Transverse colon (tissue), 4 donors: ENCODE results near the gene PCDHA12. TPM values are rescaled to one million over a fixed set of nuclear protein-coding genes. Genes with fewer than 3 reads are reported as not detected.
"Not testable (repeated sequence)": the region's sequence is repeated elsewhere in the genome, so short reads cannot be mapped to it uniquely, and the experiment has no call there.

Experiments
- DNase-seq: peaks from one replicate; pipeline ENCODE4 v3.0.0-alpha.2; 2019
- H3K27ac ChIP-seq, 4 donors: fragments of 200-600 bp; sonication (generic); 2 replicates each; pipeline ENCODE4 v1.5.1; 2016 to 2018; ENCODE audit warnings: inconsistent platforms in 4 of 4
- H3K27me3 ChIP-seq: fragments of 200-600 bp; sonication (generic); 2 replicates; pipeline ENCODE4 v1.5.1; 2017; ENCODE audit warnings: inconsistent platforms
- H3K36me3 ChIP-seq, 4 donors: fragments of 200-600 bp; sonication (generic); 2 replicates each; pipeline ENCODE4 v1.5.1; 2017 to 2019; ENCODE audit warnings: inconsistent platforms in 4 of 4
- H3K4me1 ChIP-seq, 4 donors: fragments of 200-600 bp; sonication (generic); 2 replicates each; pipeline ENCODE4 v1.5.1; 2017 to 2020; ENCODE audit warnings: inconsistent platforms in 4 of 4
- H3K4me3 ChIP-seq, 4 donors: fragments of 200-600 bp; sonication (generic); 1 replicate in 1 of 4; 2 replicates in 3 of 4; pipeline versions ENCODE4 v1.5.1 to v1.6.1; 2017 to 2019; ENCODE audit warnings: inconsistent platforms in 4 of 4
- H3K9me3 ChIP-seq, 2 donors: fragments of 200-600 bp; sonication (generic); 2 replicates each; pipeline ENCODE4 v1.5.1; 2017 to 2019; ENCODE audit warnings: inconsistent platforms in 2 of 2
- EP300 ChIP-seq: sonication (generic); formaldehyde crosslinking; IDR thresholded peaks from one replicate; pipeline ENCODE4 v1.6.1; 2017; ENCODE audit warnings: antibody characterized with exemption, low read depth
- POLR2A ChIP-seq: fragments of 450-650 bp; IDR thresholded peaks from one replicate; pipeline ENCODE4 v1.6.1; 2016; ENCODE audit warnings: antibody characterized with exemption, mild to moderate bottlenecking, moderate library complexity
- POLR2AphosphoS5 ChIP-seq, 3 donors: sonication (generic); formaldehyde crosslinking; IDR thresholded peaks; one replicate each; pipeline ENCODE4 v1.6.1; 2016; ENCODE audit warnings: antibody characterized with exemption in 3 of 3
- WGBS, 2 donors: methylation state at CpG; one replicate each; pipeline ENCODE4 v1.1.5; 2018; ENCODE audit warnings: low coverage in 1 of 2; 5-methylcytosine and 5-hydroxymethylcytosine counted together
- in situ Hi-C, 4 donors: fragments of 200-750 bp; cut with MboI; loops; one replicate each; pipeline versions ENCODE4 v1.15.0 to v1.15.1; 2017; ENCODE audit warnings: low sequenced_read_pairs in 3 of 4, low pct_ligation_motif_present in 1 of 4, low pct_unique_long_range_greater_than_20kb in 1 of 4
- intact Hi-C: fragments of 100-400 bp; cut with DNase I; formaldehyde crosslinking; loops from one replicate; pipeline ENCODE4 v1.15.1; 2023; ENCODE audit warnings: low total_unique reads
- total RNA-seq, 4 donors: library from RNA; depleted of rRNA; stranded (reverse); fragments of >200 nt; gene quantifications; one replicate each; pipeline ENCODE4 v1.1.0, GENCODE V29; 2016
- TF ChIP-seq, protein P1 (sequence below), 5 experiments: fragments of 200-600 bp in 3 of 5; fragments of 450-650 bp in 2 of 5; sonication (generic) in 3 of 5; IDR thresholded peaks; 1 replicate in 2 of 5; 2 replicates in 3 of 5; pipeline ENCODE4 v1.5.1; 2016 to 2017; ENCODE audit warnings: antibody characterized with exemption in 5 of 5, inconsistent platforms in 3 of 5, mild to moderate bottlenecking in 2 of 5, moderate library complexity in 1 of 5

PCDHA12 gene, protein sequence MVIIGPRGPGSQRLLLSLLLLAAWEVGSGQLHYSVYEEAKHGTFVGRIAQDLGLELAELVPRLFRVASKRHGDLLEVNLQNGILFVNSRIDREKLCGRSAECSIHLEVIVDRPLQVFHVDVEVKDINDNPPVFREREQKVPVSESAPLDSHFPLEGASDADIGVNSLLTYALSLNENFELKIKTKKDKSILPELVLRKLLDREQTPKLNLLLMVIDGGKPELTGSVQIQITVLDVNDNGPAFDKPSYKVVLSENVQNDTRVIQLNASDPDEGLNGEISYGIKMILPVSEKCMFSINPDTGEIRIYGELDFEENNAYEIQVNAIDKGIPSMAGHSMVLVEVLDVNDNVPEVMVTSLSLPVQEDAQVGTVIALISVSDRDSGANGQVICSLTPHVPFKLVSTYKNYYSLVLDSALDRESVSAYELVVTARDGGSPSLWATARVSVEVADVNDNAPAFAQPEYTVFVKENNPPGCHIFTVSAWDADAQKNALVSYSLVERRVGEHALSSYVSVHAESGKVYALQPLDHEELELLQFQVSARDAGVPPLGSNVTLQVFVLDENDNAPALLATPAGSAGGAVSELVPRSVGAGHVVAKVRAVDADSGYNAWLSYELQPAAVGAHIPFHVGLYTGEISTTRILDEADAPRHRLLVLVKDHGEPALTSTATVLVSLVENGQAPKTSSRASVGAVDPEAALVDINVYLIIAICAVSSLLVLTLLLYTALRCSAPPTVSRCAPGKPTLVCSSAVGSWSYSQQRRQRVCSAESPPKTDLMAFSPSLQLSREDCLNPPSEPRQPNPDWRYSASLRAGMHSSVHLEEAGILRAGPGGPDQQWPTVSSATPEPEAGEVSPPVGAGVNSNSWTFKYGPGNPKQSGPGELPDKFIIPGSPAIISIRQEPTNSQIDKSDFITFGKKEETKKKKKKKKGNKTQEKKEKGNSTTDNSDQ
- under 1 TPM in 3 of 4 donors, not detected in 1; 0.55 to 0.80 (median 0.64) TPM for total RNA-seq

GRCh38 chr5:140875085-140876065 is at the start of gene PCDHA12:
Gene PCDHA12 (plus strand): TSS chr5:140875308. CDS start chr5:140875473, 165 bp downstream.
- Histone ChIP-seq H3K9me3 (peaks cover 0 to 45% of the 10 kb centered on the region in 2 donors), H3K27me3 (peaks cover 11% of the 10 kb centered on the region), H3K4me1 (no peaks in the 10 kb centered on the region), H3K27ac (no peak within 1 kb of the TSS), H3K36me3 (no peaks in the 10 kb centered on the region), H3K4me3 (no peak within 1 kb of the TSS)
- intact Hi-C loops: no loop called here
- in situ Hi-C loops: no loop called here
- WGBS, 2 donors: 40 to 53% methylated on average over 19 to 47 of the region's 47 CpGs
- TF ChIP-seq POLR2A: no peak
- TF ChIP-seq POLR2AphosphoS5 (IDR thresholded peaks at IDR 0.05): no peak
- TF ChIP-seq, protein P1, sequence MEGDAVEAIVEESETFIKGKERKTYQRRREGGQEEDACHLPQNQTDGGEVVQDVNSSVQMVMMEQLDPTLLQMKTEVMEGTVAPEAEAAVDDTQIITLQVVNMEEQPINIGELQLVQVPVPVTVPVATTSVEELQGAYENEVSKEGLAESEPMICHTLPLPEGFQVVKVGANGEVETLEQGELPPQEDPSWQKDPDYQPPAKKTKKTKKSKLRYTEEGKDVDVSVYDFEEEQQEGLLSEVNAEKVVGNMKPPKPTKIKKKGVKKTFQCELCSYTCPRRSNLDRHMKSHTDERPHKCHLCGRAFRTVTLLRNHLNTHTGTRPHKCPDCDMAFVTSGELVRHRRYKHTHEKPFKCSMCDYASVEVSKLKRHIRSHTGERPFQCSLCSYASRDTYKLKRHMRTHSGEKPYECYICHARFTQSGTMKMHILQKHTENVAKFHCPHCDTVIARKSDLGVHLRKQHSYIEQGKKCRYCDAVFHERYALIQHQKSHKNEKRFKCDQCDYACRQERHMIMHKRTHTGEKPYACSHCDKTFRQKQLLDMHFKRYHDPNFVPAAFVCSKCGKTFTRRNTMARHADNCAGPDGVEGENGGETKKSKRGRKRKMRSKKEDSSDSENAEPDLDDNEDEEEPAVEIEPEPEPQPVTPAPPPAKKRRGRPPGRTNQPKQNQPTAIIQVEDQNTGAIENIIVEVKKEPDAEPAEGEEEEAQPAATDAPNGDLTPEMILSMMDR (IDR thresholded peaks at IDR 0.05): no peak
- TF ChIP-seq EP300: no peak
- DNase-seq: no peak

GRCh38 chr5:140827704-140828361 is 47.3 kb upstream of the PCDHA12 start, which contains the start of gene PCDHA6:
Gene PCDHA6 (plus strand): TSS chr5:140827960. CDS start chr5:140828092, 132 bp downstream.
- in situ Hi-C loops (no loop called here), intact Hi-C loops (no loop called here)
- TF ChIP-seq EP300 (no peak), POLR2A (no peak), POLR2AphosphoS5 (IDR thresholded peaks at IDR 0.05) (no peak)
- TF ChIP-seq, protein P1 (IDR thresholded peaks at IDR 0.05): no peak
- WGBS, 2 donors: 48 to 57% methylated on average over 9 to 27 of the region's 27 CpGs
- Histone ChIP-seq H3K36me3 (no peaks in the 10 kb centered on the region), H3K4me1 (no peaks in the 10 kb centered on the region), H3K27me3 (peaks cover 31% of the 10 kb centered on the region), H3K27ac (no peak within 1 kb of the TSS), H3K4me3 (no peak within 1 kb of the TSS), H3K9me3 (peaks cover 9 to 36% of the 10 kb centered on the region in 2 donors)
- DNase-seq: no peak

GRCh38 chr5:140828362-140828737 is 46.8 kb upstream of the PCDHA12 start:
- H3K27me3 ChIP-seq: peaks cover 31% of the 10 kb centered on the region
- TF ChIP-seq POLR2AphosphoS5 (IDR thresholded peaks at IDR 0.05) (no peak), POLR2A (no peak), EP300 (no peak)
- TF ChIP-seq, protein P1 (IDR thresholded peaks at IDR 0.05): no peak
- H3K4me3 ChIP-seq: no peak overlapping the region
- H3K27ac ChIP-seq: no peak overlapping the region
- intact Hi-C loops (no loop called here), in situ Hi-C loops (no loop called here)
- WGBS, 2 donors: 58 to 66% methylated on average over 4 to 18 of the region's 18 CpGs
- no peaks in the 10 kb centered on the region for H3K36me3 ChIP-seq
- H3K9me3 ChIP-seq: peaks cover 9 to 38% of the 10 kb centered on the region in 2 donors
- DNase-seq: no peak
- no peaks in the 10 kb centered on the region for H3K4me1 ChIP-seq

GRCh38 chr5:140829511-140830501 is 45.3 kb upstream of the PCDHA12 start:
- in situ Hi-C loops, H3K36me3 ChIP-seq, DNase-seq, H3K4me1 ChIP-seq, H3K4me3 ChIP-seq, intact Hi-C loops, H3K27ac ChIP-seq: not testable (repeated sequence)
- Histone ChIP-seq H3K9me3 (peaks cover 12 to 46% of the 10 kb centered on the region in 2 donors), H3K27me3 (peaks cover 42% of the 10 kb centered on the region)
- 63 to 78% methylated on average over 1 to 103 of the region's 106 CpGs for WGBS, 2 donors
